ENCODE measurements around the gene MIOX. TPM values are rescaled to one million over a fixed set of nuclear protein-coding genes. Genes with fewer than 3 reads are reported as not detected.

Gene MIOX
- total RNA-seq, 4 donors from 2014 or later = not detected

- ATAC-seq (ENCODE audit: low FRiP score) = no peak
- TF ChIP-seq, protein P1, sequence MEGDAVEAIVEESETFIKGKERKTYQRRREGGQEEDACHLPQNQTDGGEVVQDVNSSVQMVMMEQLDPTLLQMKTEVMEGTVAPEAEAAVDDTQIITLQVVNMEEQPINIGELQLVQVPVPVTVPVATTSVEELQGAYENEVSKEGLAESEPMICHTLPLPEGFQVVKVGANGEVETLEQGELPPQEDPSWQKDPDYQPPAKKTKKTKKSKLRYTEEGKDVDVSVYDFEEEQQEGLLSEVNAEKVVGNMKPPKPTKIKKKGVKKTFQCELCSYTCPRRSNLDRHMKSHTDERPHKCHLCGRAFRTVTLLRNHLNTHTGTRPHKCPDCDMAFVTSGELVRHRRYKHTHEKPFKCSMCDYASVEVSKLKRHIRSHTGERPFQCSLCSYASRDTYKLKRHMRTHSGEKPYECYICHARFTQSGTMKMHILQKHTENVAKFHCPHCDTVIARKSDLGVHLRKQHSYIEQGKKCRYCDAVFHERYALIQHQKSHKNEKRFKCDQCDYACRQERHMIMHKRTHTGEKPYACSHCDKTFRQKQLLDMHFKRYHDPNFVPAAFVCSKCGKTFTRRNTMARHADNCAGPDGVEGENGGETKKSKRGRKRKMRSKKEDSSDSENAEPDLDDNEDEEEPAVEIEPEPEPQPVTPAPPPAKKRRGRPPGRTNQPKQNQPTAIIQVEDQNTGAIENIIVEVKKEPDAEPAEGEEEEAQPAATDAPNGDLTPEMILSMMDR (IDR thresholded peaks at IDR 0.05) = no peak
- no peak for DNase-seq (ENCODE audit: low spot score)
Observed at GRCh38 chr22:50446708-50447575, 39.7 kb upstream of the MIOX start.

DNA sequence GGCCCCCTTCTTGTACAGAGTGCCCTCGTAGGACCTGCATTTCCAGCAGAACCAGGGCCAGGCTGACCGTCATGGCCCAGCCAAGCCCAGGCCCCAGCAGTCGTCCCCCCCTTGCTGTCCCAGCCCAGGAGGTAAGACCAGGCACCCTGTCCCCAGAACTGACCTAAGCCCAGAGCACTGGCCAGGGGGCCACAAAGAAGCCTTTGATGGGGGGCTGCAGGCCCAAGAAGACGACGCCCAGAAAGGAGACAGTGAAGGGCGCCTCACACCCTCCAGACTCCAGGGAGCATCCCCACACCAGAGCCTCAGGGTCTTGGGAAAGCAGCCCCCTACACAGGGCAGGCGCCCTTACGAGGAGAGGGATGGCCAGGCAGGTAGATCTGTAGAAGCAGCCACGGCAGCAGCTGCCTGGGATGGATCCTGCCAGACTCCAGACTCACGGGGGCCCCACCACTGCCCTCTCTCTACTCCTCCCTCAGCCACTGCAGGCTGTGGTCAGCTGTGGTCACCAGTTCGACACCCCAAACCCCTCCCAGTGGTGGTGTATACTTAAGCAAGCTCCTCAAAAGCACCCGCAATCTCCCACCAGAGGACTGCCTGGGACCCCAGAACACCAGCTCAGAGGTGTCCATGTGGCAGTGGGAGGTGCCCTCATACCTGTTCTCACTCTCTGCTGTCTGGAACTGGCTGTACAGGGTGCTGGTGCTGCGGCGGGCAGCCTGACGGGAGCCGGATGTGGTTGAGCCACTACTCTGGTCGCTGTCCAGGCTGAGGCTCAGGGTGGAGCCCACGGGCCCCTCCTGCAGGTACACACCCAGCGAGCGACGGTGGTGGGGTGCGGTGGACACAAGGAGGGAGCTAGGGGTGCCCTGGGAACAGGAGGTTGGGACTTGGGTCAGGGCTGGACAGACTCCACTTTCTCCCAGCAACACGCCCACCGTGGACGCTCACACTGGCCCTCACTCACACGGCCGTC is 38.8 kb upstream of the MIOX start:
- no peak for DNase-seq (ENCODE audit: low spot score)
- no peak for ATAC-seq (ENCODE audit: low FRiP score)
- TF ChIP-seq, protein P1 (IDR thresholded peaks at IDR 0.05) = no peak

DNA sequence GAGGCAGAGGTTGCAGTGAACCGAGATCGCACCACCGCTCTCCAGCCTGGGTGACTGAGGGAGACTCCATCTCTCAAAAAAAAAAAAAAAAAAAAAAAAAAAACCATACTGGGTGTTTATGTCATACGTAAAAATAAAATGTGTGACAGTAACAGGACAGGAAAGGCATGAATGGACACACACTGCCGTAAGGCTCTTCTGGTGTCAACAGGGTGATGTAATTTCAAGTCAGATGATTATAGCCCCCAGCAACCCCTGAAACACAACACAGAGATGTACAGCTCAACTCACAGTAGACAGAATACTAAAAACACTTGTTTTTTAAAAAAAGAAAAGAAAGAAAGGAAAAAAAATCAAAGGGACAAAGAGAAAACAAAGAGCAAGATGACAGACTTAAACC is 34.0 kb upstream of the MIOX start:
- TF ChIP-seq, protein P1 (IDR thresholded peaks at IDR 0.05) = no peak
- no peak for DNase-seq (ENCODE audit: low spot score)
- no peak for ATAC-seq (ENCODE audit: low FRiP score)

DNA sequence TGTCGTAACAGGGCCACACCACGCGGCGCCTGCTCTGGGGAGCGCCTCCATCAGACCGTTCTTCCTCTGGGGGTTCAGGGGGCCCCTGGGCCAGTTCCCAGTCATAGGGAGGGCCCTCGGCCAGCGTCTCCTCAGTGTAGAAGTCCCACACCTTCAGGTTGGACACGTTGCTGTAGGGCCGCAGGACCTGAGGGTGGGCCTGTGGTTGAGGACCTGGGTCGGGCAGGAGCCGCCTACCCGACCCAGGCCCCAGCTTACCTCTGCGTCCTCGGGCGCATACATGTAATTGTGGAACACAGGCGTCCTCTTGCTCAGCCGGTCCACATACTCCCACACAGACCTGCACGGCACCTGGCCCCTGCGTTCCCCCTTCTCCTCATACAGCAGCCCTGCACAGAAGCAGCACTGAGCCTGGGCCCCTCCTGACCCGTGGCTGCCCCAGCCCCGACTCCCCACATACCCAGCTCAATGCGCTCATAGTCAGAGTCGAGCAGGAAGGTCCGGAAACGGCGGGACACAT is 32.0 kb upstream of the MIOX start:
- ATAC-seq (ENCODE audit: low FRiP score) = no peak
- TF ChIP-seq, protein P1 (IDR thresholded peaks at IDR 0.05) = no peak
- no peak for DNase-seq (ENCODE audit: low spot score)

GRCh38 chr22:50455201-50455600 is 31.5 kb upstream of the MIOX start:
- DNase-seq (ENCODE audit: low spot score) (no peak), ATAC-seq (ENCODE audit: low FRiP score) (no peak)
- TF ChIP-seq, protein P1 (IDR thresholded peaks at IDR 0.05) = no peak

DNA sequence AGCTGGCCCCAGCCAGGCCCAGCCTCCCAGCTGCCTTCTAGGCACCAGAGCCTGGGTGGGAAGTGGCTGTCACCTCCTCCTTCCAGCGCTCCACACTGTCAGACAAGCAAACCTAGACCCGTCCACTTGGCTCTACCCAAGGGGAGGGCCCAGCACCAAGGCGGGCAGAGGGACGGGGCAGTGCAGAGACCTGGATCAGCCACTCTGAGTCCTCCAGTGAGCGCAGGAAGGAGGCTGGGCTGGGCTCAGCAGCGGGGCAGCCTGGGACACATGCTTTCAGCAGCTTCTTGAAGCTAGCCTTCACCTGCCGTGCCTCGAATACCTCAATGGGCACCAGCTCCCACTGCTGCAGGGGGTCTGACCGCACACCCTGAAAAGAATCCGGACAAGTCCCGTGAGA is 30.6 kb upstream of the MIOX start:
- ATAC-seq (ENCODE audit: low FRiP score) = no peak
- DNase-seq (ENCODE audit: low spot score) = no peak
- TF ChIP-seq, protein P1 (IDR thresholded peaks at IDR 0.05) = no peak

Measured in omental fat pad (tissue), 4 donors.